ENCODE data around the gene AGPAT2. TPM values are rescaled to one million over a fixed set of nuclear protein-coding genes. Genes with fewer than 3 reads are reported as not detected.

The AGPAT2 gene
- total RNA-seq, 1 experiment from 2014 or later = 79.4 TPM

DNA sequence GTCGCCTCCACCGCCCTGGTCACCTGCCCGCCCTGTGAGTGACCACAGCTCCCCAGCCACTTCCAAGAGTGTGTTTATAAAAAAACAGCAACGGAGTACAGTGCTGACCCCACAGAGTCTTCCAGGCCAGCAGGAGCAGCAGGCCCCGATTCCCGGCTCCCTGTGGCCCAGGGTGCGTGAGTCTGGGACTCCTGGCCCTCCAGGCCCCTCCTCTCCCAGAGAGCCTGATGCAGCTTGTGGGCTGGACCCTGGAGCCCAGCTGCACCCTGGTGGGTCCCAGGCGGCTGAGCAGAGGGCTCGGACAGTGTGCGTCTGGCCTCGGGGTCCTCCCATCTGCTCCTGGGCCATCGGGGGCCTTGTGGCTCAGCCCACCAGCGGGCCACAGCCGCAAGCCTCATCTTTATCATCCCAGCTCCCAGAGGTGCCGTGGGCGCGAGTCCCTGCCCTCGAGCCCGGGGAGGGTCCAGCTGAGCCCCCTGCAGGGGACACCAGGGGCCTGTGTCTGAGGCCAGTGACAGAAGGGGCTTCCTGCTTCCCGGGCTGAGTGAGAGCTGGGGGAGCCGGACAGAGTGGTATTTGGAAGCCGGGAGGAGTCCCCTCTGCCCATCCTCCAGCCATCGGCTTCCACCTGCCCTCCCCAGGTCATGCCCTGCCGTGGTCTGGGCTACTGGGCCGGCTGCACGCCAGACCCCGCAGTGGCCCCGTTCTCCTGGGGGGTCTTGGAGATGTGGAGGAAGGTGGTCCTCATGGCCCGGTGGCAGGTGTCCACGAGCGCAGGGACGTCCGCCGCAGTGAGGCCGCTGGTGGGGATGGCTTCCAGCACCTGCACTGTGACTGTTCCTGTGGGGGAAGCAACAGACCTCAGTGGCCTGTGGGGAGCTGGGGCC lies 13.9 kb downstream of the AGPAT2 start:
- DNase-seq (ENCODE audit: low spot score) = no peak

DNA sequence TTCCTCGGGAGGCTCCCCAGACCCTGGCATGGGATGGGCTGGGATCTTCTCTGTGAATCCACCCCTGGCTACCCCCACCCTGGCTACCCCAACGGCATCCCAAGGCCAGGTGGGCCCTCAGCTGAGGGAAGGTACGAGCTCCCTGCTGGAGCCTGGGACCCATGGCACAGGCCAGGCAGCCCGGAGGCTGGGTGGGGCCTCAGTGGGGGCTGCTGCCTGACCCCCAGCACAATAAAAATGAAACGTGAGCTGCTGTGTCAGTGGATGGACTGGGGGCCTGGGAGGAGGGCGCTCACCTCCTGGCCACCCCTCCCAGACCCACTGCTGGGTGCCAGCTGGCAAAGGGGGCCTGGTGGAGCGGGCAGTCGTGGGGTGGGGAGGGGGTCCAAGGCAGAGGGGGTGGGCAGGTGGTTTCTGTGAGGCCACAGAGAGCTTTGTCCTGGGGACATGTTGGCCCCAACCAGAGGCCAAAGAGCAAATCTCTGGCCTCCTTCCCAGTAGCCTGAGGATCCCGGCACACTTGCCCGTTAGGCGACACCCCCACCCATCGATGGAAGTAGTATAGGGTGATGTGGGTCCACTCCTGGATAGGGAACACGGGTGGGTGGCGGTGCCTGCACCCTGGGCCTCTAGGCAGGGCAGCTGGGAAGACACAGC lies 14.7 kb downstream of the AGPAT2 start:
- no peak for DNase-seq (ENCODE audit: low spot score)

DNA sequence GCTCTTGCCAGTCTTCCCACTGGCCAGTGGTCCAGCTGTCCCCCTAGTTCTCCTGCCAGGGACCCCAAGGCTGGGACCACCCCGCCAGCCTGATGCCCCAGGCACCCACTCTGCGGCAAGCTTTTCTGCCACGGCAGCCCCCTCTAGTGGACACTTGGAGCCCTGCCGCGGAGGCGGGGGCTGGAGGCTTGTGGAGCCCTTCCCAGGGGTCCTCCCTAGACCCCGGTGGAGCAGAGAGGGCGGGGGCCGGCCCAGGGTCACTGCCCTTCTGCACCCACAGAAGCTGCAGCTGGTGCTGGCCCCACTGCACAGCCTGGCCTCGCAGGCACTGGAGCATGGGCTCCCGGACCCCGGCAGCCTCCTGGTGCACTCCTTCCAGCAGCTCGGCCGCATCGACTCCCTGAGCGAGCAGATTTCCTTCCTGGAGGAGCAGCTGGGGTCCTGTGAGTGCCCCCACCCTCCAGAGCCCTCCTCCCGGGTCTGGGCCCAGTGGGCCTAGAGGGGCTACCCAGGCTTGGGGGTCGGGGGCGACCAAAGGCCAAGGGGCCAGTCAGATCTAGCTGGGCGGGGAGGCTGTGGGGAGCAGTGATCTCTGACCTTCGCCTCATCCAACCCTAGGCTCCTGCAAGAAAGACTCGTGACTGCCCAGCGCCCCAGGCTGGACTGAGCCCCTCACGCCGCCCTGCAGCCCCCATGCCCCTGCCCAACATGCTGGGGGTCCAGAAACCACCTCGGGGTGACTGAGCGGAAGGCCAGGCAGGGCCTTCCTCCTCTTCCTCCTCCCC lies 15.4 kb downstream of the AGPAT2 start:
- no peak for DNase-seq (ENCODE audit: low spot score)

DNA sequence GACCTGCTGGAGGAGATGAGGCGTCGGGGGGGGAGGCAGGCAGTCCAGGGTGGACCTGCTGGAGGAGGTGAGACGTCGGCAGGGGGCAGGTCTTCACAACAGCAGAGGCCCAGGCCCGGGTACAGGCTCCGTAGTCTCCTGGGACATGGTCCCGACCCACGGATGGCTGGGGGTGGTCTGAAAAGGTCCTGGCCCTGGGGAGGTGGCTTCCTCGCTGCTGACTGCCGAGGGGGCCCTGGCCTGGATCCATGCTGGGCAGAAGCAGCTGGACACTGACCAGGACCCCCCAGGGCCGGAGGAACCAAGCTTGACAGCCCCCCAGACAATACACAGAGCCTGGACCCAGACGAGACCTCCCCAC lies 16.0 kb downstream of the AGPAT2 start:
- DNase-seq (ENCODE audit: low spot score) = no peak

DNA sequence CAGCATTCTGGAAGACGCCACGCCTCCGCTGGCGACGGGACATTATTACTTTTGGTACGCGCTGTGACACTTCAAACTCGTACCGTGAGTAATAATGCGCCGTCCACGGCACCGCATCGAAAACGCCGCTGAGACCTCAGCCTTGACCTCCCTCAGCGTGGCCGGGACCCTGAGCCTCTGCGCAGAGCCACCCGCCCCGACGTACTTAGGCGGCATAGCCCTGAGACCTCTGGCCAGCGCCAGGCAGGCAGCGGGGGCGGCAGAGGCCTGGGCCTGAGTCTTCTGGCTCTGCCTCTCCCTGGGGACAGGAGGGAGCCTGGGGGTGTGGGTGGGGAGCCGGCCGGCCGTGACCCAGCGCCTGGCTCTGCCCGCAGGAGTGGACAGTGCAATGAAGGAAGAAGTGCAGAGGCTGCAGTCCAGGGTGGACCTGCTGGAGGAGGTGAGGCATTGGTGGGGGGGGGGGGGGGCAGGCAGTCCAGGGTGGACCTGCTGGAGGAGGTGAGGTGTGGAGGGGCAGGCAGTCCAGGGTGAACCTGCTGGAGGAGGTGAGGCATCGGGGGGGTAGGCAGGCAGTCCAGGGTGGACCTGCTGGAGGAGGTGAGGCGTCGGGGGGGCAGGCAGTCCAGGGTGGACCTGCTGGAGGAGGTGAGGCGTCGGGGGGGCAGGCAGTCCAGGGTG lies 16.5 kb downstream of the AGPAT2 start:
- DNase-seq (ENCODE audit: low spot score) = no peak

DNA sequence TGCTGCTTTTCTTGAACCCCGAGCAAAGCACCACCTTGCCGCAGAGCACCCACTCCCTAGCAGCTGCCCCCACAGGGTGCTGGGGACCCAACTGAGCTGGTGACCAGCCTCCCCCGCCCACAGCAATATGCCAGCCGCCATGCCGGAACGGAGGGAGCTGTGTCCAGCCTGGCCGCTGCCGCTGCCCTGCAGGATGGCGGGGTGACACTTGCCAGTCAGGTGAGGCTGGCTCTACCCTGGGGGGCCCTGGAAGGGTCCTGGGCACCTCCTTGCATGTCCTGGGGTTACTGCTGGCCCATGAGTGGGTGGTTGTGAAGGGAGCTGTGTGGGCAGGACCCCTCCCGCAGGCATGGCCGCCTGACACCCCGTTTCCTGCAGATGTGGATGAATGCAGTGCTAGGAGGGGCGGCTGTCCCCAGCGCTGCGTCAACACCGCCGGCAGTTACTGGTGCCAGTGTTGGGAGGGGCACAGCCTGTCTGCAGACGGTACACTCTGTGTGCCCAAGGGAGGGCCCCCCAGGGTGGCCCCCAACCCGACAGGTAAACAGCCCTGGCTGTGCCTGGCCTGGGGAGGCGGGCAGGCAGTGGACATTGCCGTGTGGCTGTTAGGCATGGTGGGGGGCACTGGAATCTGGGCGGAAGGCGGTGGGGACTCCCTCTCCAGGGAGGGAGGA lies 17.3 kb downstream of the AGPAT2 start:
- DNase-seq (ENCODE audit: low spot score) = no peak

DNA sequence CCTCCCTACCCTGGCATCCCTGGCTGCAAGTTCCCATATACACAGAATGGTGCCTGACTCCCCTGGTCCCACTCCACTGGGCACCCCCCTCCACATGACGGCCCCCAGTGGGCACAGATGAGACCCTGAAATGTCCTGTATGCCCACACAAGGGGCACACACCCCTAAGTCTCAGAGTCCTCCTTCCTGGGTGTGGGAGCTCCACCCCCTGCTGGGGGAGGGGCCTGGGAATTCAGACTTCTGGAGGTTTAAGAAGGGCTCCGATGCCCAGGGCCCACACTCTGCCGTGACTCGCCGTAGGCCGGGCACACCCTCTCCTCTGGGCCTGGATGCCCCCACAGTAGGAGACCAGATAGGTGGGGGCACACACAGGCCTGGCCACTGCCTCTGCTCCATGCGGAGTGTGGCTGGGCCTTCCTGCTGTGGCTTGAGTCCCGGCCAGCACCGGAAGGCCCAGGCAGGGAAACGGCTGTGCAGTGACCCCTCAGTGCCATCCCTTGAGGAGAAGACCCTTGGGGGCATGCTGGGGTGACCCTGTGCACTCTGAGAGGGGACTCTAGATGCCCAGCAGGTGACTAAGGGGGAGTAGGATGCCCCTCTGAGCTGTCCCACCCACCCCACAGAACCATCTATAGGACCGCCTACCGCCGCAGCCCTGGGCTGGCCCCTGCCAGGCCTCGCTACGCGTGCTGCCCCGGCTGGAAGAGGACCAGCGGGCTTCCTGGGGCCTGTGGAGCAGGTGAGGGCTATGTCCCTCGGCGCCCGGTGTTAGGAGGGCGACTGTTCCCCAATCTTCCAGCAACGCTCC lies 18.1 kb downstream of the AGPAT2 start:
- peak; percentile 65 for DNase-seq (ENCODE audit: low spot score)

DNA sequence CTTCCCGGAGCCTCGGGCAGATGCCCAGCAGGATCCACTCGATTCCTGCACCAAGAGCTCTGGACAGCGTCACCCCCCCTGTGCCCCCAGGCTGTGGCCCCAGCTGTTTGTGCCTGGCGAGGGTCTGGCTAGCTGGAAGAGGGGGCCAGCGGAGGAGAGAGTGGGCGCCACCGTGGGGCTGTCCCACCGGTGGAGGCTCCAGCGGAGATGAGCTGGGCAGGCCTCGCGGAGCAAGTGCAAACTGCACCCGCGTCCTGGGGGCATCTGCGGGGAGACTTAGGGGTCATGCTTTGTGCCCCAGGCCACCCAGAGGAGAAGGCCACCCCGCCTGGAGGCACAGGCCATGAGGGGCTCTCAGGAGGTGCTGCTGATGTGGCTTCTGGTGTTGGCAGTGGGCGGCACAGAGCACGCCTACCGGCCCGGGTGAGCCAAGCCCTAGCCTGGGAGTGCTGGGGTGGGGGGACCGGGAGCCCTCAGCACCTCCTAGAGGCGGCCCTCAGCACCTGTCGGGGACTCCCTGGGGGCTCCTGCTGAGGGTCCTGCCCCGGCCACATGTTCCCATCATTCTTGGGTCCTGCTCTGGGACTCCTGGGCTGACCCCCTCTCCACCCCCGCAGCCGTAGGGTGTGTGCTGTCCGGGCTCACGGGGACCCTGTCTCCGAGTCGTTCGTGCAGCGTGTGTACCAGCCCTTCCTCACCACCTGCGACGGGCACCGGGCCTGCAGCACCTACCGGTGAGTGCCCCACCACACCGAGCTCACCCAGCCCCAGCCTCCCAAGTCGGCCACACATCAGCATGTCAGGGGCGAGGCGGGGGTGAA lies 19.1 kb downstream of the AGPAT2 start:
- DNase-seq (ENCODE audit: low spot score) = no peak

DNA sequence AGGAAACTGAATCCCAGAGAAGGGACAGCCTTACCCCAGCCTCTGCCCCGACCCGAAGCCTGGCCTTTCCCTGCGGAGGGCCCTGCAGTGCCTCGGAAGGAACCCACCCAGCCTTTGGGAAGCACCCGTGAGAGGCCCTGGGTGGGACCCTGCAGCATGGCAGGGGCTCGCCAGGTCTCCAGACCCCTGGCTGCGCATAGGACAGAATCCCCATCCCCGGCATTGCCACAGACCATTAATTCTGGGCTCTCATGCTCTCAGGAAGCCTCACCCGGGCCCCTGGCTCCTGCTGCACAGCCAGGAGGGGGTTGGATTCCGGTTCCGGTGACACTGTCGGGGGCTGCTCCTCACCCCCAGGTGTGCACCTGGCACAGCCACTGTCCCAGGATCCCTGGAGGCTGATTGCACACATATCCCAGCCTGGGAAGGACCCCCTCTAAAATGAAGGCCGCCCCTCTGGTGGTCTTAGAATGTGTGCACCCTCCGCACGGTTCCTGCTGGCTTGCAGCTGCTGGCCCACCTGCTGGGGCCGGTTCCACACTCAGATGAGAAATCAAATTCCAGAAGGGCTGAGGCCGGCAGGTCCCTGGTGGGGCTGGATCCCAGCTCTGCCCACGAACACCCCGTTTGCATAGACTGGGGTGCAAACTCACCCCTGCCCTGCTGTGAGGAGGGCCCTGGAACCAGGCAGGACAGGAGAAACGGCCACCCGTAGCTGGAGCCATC lies 19.9 kb downstream of the AGPAT2 start:
- no peak for DNase-seq (ENCODE audit: low spot score)

DNA sequence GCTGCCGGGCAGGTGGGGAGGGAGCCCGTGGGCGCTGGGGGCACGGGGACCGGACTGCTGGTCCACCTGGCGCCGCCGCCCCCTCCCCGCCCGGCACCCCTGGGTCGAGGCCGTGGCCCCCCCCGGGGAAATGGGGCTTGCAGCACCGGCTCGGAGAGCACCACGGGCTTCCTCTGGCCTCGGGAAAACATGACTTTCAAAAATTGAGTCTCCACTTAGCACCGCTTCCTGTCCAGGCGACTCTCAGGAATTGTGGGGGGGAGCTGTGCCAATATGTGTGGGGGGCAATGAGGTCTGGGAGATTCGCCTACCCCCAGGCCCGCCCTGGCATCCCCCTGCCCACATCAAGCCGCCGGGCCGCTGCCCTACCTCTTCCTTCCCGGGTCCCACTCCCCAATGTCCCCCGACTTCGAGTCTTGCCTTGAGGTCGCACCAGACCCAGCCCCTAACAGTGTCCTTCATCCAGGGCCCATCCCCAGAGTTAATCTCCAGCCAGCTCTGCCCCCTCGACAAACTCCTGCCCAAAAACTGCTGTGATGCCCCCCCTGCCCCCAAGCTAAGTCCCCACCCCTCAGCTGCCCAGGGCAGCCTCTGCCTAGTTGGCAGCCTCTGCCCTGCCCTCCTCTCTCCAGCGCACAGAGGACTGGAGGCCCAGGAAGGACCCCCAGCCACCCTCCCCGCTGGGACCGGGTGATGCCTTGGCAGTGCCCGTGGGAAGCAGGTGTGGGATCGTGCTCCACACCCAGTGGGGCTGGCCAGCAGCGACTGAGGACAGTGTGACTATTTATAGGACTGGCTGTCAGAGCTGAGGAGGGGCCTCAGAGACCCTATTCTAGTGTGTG lies 20.7 kb downstream of the AGPAT2 start:
- DNase-seq (ENCODE audit: low spot score) = peak; percentile 40

DNA sequence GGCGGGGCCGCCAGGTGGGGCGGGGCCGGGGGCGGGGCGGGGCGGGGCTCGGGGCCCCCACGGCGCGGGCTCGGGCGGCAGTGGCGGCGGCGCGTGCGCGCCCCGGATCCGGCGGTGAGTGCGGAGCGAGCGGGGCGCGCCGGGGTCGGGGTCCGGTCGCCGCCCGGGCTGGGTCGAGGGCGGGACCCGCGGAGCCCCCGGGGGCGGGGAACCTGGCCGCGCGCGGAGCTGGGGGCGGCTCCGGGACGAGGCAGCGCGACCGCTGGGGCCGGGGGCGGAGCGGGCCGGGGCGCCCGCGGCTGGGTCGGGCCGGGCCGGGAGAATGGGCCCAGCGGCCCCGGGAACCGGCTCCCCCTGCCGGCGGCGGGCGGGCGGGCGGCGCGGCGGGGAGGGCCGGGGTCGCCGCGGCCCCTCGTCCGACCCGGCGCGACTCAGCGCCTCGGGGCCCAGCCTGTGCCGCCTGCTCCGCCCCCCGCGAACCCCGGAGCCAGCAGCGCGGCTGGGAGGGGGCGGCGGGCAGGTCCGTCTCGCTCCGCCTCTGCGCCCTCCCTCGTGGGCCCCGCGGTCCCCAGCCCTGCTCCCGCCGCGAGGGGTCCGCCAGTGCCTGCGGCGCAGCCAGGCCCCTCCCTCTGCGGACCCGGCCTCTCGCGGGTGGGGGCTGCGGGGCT lies 21.4 kb downstream of the AGPAT2 start:
- DNase-seq (ENCODE audit: low spot score) = no peak

DNA sequence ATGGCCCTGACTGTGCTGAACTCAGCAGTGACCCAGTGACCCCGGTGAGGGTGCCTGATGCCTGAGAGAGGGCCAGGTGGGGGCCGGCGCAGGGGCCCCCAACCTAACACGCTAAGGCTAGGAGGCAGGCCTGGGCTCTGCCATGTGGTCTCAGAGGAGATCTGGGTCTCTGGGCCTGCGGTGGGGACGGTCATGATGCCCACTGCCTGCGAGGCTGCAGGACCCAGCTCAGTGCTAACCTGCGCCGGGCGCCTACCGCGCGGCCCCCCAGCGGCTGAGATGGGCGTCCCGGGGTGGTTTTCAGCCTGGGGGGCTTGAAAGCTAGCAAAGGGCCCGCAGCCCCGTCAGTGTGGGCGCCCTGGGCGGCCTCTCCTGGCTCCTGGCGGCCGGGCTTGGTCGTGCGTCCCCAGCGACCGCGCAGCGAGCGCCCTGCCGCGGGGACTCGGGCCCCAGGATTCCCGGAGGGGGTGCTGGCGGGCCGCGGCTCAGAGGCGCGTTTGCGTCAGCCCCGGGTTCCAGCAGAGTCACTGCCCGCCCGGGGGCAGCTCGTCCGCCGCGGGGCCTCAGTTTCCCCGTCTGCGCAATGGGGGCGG lies 22.1 kb downstream of the AGPAT2 start:
- DNase-seq (ENCODE audit: low spot score) = no peak

DNA sequence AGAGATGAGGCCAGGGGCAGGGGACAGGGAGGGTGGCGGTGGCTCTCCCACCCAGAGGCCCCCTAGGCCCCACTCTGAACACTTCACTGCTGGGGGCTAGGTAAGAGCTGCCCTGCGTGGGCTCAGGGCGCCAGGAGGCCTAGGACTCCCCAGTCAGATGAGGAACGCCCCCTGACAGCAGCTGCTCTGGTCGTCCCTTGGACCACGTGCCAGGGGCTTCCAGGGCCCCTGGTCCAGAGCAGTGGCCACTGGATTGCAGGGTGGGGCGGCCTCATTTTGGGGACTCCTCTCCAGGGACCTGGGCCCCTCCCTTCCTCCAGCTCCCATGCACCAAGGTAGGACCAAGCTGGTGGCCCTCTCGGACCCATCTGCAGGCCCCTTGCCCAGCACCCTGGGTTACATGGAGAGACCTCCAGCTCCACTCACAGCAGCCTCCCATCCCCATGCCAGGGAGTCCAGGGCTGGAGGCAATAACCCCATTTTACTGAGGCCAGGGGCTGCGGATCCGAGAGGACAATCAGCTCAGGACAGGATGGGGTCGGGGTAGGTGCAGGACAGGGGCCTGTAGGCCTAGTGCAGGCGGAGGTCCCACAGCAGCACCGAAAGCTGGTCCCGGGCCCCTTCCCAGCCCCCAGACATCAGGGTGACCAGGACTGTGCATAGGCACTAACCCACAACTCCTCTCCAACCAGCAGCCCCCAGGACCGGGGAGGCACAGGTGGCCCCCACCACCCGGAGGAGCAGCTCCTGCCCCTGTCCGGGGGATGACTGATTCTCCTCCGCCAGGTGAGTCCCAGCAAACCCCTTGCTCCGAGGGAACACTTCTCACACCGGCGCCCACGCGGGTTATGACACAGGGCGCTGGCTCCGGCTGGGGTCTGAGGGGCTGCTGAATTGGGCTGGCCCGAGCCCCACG lies 23.0 kb downstream of the AGPAT2 start:
- DNase-seq (ENCODE audit: low spot score) = no peak

DNA sequence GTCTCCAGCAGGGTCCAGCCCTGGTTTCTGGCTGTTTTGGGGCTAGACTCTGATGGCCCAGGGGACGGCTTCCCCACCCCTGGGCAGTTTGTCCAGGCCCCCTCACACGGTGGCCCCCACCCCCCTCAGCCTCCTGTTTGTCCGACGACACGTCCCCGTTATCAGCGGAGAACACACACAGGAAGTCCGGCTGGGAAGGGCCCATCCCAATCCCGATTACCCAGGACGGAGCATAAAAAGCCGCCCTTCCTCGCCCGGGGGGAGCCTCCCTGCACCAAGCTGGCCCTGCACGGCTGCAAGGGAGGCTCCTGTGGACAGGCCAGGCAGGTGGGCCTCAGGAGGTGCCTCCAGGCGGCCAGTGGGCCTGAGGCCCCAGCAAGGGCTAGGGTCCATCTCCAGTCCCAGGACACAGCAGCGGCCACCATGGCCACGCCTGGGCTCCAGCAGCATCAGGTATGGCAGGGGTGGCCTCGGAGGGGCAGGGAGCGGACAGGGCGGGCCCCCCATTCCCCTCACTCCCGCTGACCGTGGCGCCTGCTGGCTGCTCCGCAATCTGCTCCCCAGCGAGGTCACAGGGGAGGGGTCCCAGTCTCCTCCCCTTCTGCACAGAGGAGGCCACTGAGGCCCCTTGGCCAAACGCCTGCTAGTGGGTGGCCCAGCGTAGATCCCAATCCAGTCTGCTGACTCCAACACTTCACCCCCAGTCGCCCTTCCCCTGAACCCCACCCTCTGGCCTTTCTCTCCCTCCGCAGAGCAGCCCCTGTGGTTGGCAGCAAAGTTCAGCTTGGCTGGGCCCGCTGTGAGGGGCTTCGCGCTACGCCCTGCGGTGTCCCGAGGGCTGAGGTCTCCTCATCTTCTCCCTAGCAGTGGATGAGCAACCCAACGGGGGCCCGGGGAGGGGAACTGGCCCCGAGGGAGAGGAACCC lies 24.3 kb downstream of the AGPAT2 start, which contains the start of gene EGFL7:
Gene EGFL7 (plus strand): TSS at position 261 of the 926 bp plus-strand sequence. CDS start 5,367 bp downstream, outside the sequence.
- no peak for DNase-seq (ENCODE audit: low spot score)

DNA sequence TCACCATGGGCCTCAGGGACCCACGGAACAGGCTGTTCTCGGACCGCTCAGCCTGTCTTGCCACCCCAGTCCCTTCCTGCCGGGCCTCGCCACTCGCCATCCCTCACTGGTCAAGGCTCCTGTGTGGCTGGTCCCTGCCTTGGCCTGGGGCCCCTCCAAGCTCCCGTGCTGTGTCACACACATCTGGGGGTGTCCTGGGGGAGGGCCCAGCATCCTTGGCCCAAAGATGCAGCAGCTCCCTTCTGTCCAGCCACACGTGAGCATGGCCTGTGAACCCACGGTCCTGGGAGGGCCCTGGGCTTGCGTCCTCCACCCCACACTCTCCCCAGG lies 25.0 kb downstream of the AGPAT2 start:
- no peak for DNase-seq (ENCODE audit: low spot score)
